Lung (tissue), 12 donors: ENCODE data around the gene AIMP1. TPM values are rescaled to one million over a fixed set of nuclear protein-coding genes. Genes with fewer than 3 reads are reported as not detected.
A peak's percentile ranks its signal among the peaks of the same experiment; 100 is the strongest.

ENCODE experiments used
- ATAC-seq: fragments of 200-7000 bp; cut with Tn5 transposase; one replicate; pipeline ENCODE4 v1.9.1; 2020; ENCODE audit warnings: moderate number of reproducible peaks; ENCODE audit not compliant: insufficient read depth, low FRiP score
- DNase-seq, 3 donors: peaks; one replicate each; pipeline ENCODE4 v3.0.0-alpha.2; 2013 to 2017
- H3K27ac ChIP-seq, 2 donors: one replicate each; pipeline ENCODE4 v1.5.1; 2013; ENCODE audit warnings: mild to moderate bottlenecking in 2 of 2, moderate library complexity in 2 of 2, control low read depth in 1 of 2, inconsistent platforms in 1 of 2, low read depth in 1 of 2, low read length in 1 of 2
- H3K27me3 ChIP-seq, 3 donors: one replicate each; pipeline ENCODE4 v1.5.1; 2013; ENCODE audit warnings: low read length in 2 of 3; ENCODE audit not compliant: control insufficient read depth in 3 of 3, insufficient read depth in 3 of 3
- H3K36me3 ChIP-seq, 4 donors: one replicate each; pipeline ENCODE4 v1.5.1; 2013; ENCODE audit warnings: low read length in 4 of 4, mild to moderate bottlenecking in 1 of 4, moderate library complexity in 1 of 4; ENCODE audit not compliant: control insufficient read depth in 4 of 4, insufficient read depth in 4 of 4
- H3K4me1 ChIP-seq, 5 donors: one replicate each; pipeline ENCODE4 v1.5.1; 2013; ENCODE audit warnings: low read length in 5 of 5, mild to moderate bottlenecking in 2 of 5, moderate library complexity in 1 of 5; ENCODE audit not compliant: control insufficient read depth in 5 of 5, insufficient read depth in 5 of 5
- H3K4me3 ChIP-seq: one replicate; pipeline ENCODE4 v1.5.1; 2013; ENCODE audit warnings: mild to moderate bottlenecking, control low read depth, moderate library complexity
- H3K9ac ChIP-seq, 2 donors: one replicate each; pipeline ENCODE4 v1.5.1; 2013; ENCODE audit warnings: low read length in 2 of 2, control low read depth in 1 of 2; ENCODE audit not compliant: insufficient read depth in 1 of 2
- H3K9me3 ChIP-seq, 4 donors: one replicate each; pipeline ENCODE4 v1.5.1; 2013; ENCODE audit warnings: low read length in 3 of 4, mild to moderate bottlenecking in 1 of 4, moderate library complexity in 1 of 4; ENCODE audit not compliant: control insufficient read depth in 4 of 4, insufficient read depth in 3 of 4
- CTCF ChIP-seq: IDR thresholded peaks from 2 replicates; pipeline ENCODE4 v1.5.1; 2012; ENCODE audit warnings: mild to moderate bottlenecking; ENCODE audit errors: control extremely low read depth, extremely low read depth
- WGBS, 2 donors: extraction: QIAGEN DNeasy Blood & Tissue Kit; methylation state at CpG; one replicate each; pipeline ENCODE4 v1.1.7; 2013; 5-methylcytosine and 5-hydroxymethylcytosine counted together
- polyA plus RNA-seq, 2 donors: library from polyadenylated mRNA; stranded (reverse); fragments of 200-250 nt; gene quantifications; one replicate each; pipeline ENCODE4 v1.2.1, GENCODE V29; 2013
- total RNA-seq, 2 donors: library from RNA; depleted of rRNA in 1 of 2; stranded (reverse); fragments of >200 nt in 1 of 2; gene quantifications; one replicate each; pipeline ENCODE4 v1.2.1, GENCODE V29; 2014 to 2021
- donor health status: control.
- donor health status: control.
- donor health status: Bipolar disorder and iron deficiency.
- donor health status: healthy.
- donor health status: DM: yes; HTN: yes; CAD: no.

AIMP1 gene
- total and polyA plus RNA-seq, 4 donors: 28.7 to 40.7 (median 30.1) TPM

GRCh38 chr4:106312997-106313522 lies 3.3 kb upstream of the AIMP1 start:
- H3K9me3 ChIP-seq: no peaks in the 10 kb centered on the region
- H3K9ac ChIP-seq: no peak overlapping the region
- DNase-seq: no peak
- 88 to 91% methylated on average over 3 of the region's 3 CpGs for WGBS, 2 donors
- H3K27ac ChIP-seq: no peak overlapping the region
- no peak for TF ChIP-seq CTCF
- H3K4me3 ChIP-seq: no peak overlapping the region
- ATAC-seq: no peak
- H3K36me3 ChIP-seq: peaks cover 0 to 7% (median 2%) of the 10 kb centered on the region in 4 donors
- H3K4me1 ChIP-seq: peaks cover 0 to 31% (median 6%) of the 10 kb centered on the region in 5 donors
- H3K27me3 ChIP-seq: no peaks in the 10 kb centered on the region

- H3K4me3 ChIP-seq: no peak overlapping the region
- H3K27me3 ChIP-seq: no peaks in the 10 kb centered on the region
- DNase-seq (peak in 1 of 3 donors; percentile 3), ATAC-seq (no peak)
- peaks cover 0 to 4% (median 0%) of the 10 kb centered on the region in 4 donors for H3K36me3 ChIP-seq
- H3K27ac ChIP-seq: no peak overlapping the region
- 32 to 39% methylated on average over 6 of the region's 6 CpGs for WGBS, 2 donors
- peaks cover 0 to 31% (median 6%) of the 10 kb centered on the region in 5 donors for H3K4me1 ChIP-seq
- H3K9me3 ChIP-seq: no peaks in the 10 kb centered on the region
- no peak for TF ChIP-seq CTCF
- H3K9ac ChIP-seq: peak overlapping the region; percentile 94 to 99
These were observed 1.4 kb upstream of the AIMP1 start for GRCh38 chr4:106314960-106315359.

GRCh38 chr4:106315476-106315967 lies 828 bp upstream of the AIMP1 start:
- 0 to 1% methylated on average over 13 of the region's 13 CpGs for WGBS, 2 donors
- peak overlapping the region; percentile 94 to 99 for H3K9ac ChIP-seq
- H3K4me1 ChIP-seq: peaks cover 0 to 31% (median 6%) of the 10 kb centered on the region in 5 donors
- no peak for TF ChIP-seq CTCF
- DNase-seq (peak in 1 of 3 donors; percentile 45), ATAC-seq (peak; percentile 35)
- peak overlapping the region; percentile 86 for H3K4me3 ChIP-seq
- H3K27ac ChIP-seq: peak overlapping the region; percentile 93 to 97
- no peaks in the 10 kb centered on the region for H3K9me3 ChIP-seq
- no peaks in the 10 kb centered on the region for H3K27me3 ChIP-seq
- peaks cover 0 to 4% (median 0%) of the 10 kb centered on the region in 4 donors for H3K36me3 ChIP-seq
